T-helper 2 cell treated with Interferon-gamma antibody and Interleukin-4, amounts not matched to agents 100 ng/mL and 5 ng/mL, for 36 hours (primary cell): ENCODE measurements around the gene DGKA. TPM values are rescaled to one million over a fixed set of nuclear protein-coding genes. Genes with fewer than 3 reads are reported as not detected.
"Not testable (repeated sequence)": the region's sequence is repeated elsewhere in the genome, so short reads cannot be mapped to it uniquely, and the experiment has no call there.

ENCODE experiments used
- intact Hi-C: fragments of 100-400 bp; cut with micrococcal nuclease; formaldehyde crosslinking; loops from one replicate; pipeline ENCODE4 v1.15.1; 2023
- total RNA-seq: library from RNA; stranded (reverse); gene quantifications from 2 replicates; pipeline ENCODE4 v1.2.3, GENCODE V29; 2022

The DGKA gene
- total RNA-seq, 1 donor from 2014 or later: 532 TPM

- intact Hi-C loops: loop anchor here (1.0 kb wide), 3 partner anchors 33 to 108 kb away; partner anchors contain the start of genes PA2G4 and RPS26
Measured at GRCh38 chr12:55996201-55996714, 65.3 kb downstream of the DGKA start.

- intact Hi-C loops: loop anchor here (1.0 kb wide), 3 partner anchors 32 to 107 kb away; partner anchors contain the start of genes PA2G4 and RPS26
Measured at GRCh38 chr12:55996715-55997534, 66.0 kb downstream of the DGKA start, which contains the start of gene SUOX. Gene SUOX, plus strand, starts transcription at chr12:55997276. Its CDS starts 4,946 bp downstream, at chr12:56002222.

- intact Hi-C loops: no loop called here
Measured at GRCh38 chr12:55997535-55997859, 66.5 kb downstream of the DGKA start.

- intact Hi-C loops: not testable (repeated sequence)
Measured at GRCh38 chr12:55999522-55999921, 68.6 kb downstream of the DGKA start.

- intact Hi-C loops: not testable (repeated sequence)
Measured at GRCh38 chr12:55999999-56000540, 69.1 kb downstream of the DGKA start.

- intact Hi-C loops: no loop called here
Measured at GRCh38 chr12:56001487-56002100, 70.6 kb downstream of the DGKA start.

- intact Hi-C loops: not testable (repeated sequence)
Measured at GRCh38 chr12:56003376-56003775, 72.4 kb downstream of the DGKA start.

Other genes with a start within 250 kb of the DGKA start
- gene ITGA7, start 223.3 kb upstream of the DGKA start, total RNA-seq: 1.2 and 1.5 TPM in 2 replicates
- 118 and 123 TPM in 2 replicates for gene BLOC1S1, start 215.1 kb upstream of the DGKA start, total RNA-seq
- 10.4 and 14.1 TPM in 2 replicates for gene RDH5, start 210.8 kb upstream of the DGKA start, total RNA-seq
- 184 and 188 TPM in 2 replicates for gene CD63, start 202.2 kb upstream of the DGKA start, total RNA-seq
- gene GDF11, start 188.0 kb upstream of the DGKA start, total RNA-seq: 18.2 and 21.1 TPM in 2 replicates
- 76.1 and 84.4 TPM in 2 replicates for gene SARNP, start 113.4 kb upstream of the DGKA start, total RNA-seq
- gene ORMDL2, start 113.1 kb upstream of the DGKA start, total RNA-seq: 68.2 and 71.0 TPM in 2 replicates
- gene DNAJC14, start 101.6 kb upstream of the DGKA start, total RNA-seq: 32.7 and 34.9 TPM in 2 replicates
- gene MMP19, start 88.2 kb upstream of the DGKA start, total RNA-seq: 0.05 TPM in 1 of 2 replicates, not detected in the other
- 56.4 and 59.9 TPM in 2 replicates for gene PYM1, start 3.3 kb upstream of the DGKA start, total RNA-seq
- gene PMEL, start 34.9 kb downstream of the DGKA start, total RNA-seq: 0.20 and 0.25 TPM in 2 replicates
- gene CDK2, start 35.7 kb downstream of the DGKA start, total RNA-seq: 90.3 and 98.3 TPM in 2 replicates
- gene RAB5B, start 42.9 kb downstream of the DGKA start, total RNA-seq: 55.0 and 58.9 TPM in 2 replicates
- 9.6 and 10.3 TPM in 2 replicates for gene SUOX, start 66.1 kb downstream of the DGKA start, total RNA-seq
- 21.8 and 23.3 TPM in 2 replicates for gene IKZF4, start 89.9 kb downstream of the DGKA start, total RNA-seq
- gene RPS26, start 110.8 kb downstream of the DGKA start, total RNA-seq: 30.9 and 32.4 TPM in 2 replicates
- gene ERBB3, start 149.0 kb downstream of the DGKA start, total RNA-seq: 0.84 and 1.3 TPM in 2 replicates
- gene PA2G4, start 173.4 kb downstream of the DGKA start, total RNA-seq: 273 and 291 TPM in 2 replicates
- gene RPL41, start 185.5 kb downstream of the DGKA start, total RNA-seq: 3,715 and 3,764 TPM in 2 replicates
- gene ZC3H10, start 187.1 kb downstream of the DGKA start, total RNA-seq: 9.3 and 9.5 TPM in 2 replicates
- gene ESYT1, start 197.1 kb downstream of the DGKA start, total RNA-seq: 362 TPM in 2 replicates
- gene MYL6B, start 221.4 kb downstream of the DGKA start, total RNA-seq: 69.9 and 70.7 TPM in 2 replicates
- gene MYL6, start 227.2 kb downstream of the DGKA start, total RNA-seq: 1,606 and 1,617 TPM in 2 replicates